Colonic mucosa (tissue), 4 donors: Measurements from ENCODE around the gene CABCOCO1. TPM values are rescaled to one million over a fixed set of nuclear protein-coding genes. Genes with fewer than 3 reads are reported as not detected.
A peak's percentile ranks its signal among the peaks of the same experiment; 100 is the strongest.

Experiments
- DNase-seq: peaks from one replicate; pipeline ENCODE4 v3.0.0-alpha.2; 2020
- H3K27ac ChIP-seq: fragments of 200-600 bp; one replicate; pipeline ENCODE4 v1.8.0; 2021
- H3K27me3 ChIP-seq: fragments of 200-600 bp; one replicate; pipeline ENCODE4 v1.8.0; 2021
- H3K36me3 ChIP-seq: fragments of 200-600 bp; one replicate; pipeline ENCODE4 v1.8.0; 2021
- H3K4me1 ChIP-seq: fragments of 200-600 bp; one replicate; pipeline ENCODE4 v1.8.0; 2021; ENCODE audit warnings: mild to moderate bottlenecking
- H3K4me3 ChIP-seq: fragments of 200-600 bp; one replicate; pipeline ENCODE4 v1.8.0; 2021
- H3K9ac ChIP-seq, 2 donors: one replicate each; pipeline ENCODE4 v1.7.0; 2013; ENCODE audit warnings: control low read depth in 2 of 2, low read depth in 2 of 2, low read length in 2 of 2
- H3K9me3 ChIP-seq: fragments of 200-600 bp; one replicate; pipeline ENCODE4 v1.8.0; 2021
- intact Hi-C: fragments of 100-400 bp; cut with DNase I; formaldehyde crosslinking; loops from one replicate; pipeline ENCODE4 v1.14.1; 2022
- total RNA-seq, 2 donors: library from RNA; stranded (reverse); fragmentation: NEBNext Ultra II Directional in 1 of 2; extraction: Animal tissue kit (Norgen Biotek cat#: 25700) in 1 of 2; gene quantifications; one replicate each; pipeline ENCODE4 v1.2.1, GENCODE V29; 2021
- TF ChIP-seq, protein P1 (sequence below): fragments of 200-600 bp; IDR thresholded peaks from one replicate; pipeline ENCODE4 v1.8.0; 2022; ENCODE audit warnings: antibody characterized with exemption, mild to moderate bottlenecking
- donor health status: healthy.
- donor health status: DM: no; HTN: no; CAD: no.
- donor health status: DM: no; HTN: no; CAD: no.

CABCOCO1 gene
- total RNA-seq, 2 donors from 2014 or later, result not detected

- Histone ChIP-seq H3K36me3 (no peaks in the 10 kb centered on the region), H3K27me3 (no peaks in the 10 kb centered on the region), H3K4me1 (no peaks in the 10 kb centered on the region), H3K4me3 (no peak overlapping the region), H3K27ac (no peak overlapping the region), H3K9ac (no peak overlapping the region), H3K9me3 (no peaks in the 10 kb centered on the region)
- DNase-seq, result no peak
- intact Hi-C loops, result no loop called here
- TF ChIP-seq, protein P1, sequence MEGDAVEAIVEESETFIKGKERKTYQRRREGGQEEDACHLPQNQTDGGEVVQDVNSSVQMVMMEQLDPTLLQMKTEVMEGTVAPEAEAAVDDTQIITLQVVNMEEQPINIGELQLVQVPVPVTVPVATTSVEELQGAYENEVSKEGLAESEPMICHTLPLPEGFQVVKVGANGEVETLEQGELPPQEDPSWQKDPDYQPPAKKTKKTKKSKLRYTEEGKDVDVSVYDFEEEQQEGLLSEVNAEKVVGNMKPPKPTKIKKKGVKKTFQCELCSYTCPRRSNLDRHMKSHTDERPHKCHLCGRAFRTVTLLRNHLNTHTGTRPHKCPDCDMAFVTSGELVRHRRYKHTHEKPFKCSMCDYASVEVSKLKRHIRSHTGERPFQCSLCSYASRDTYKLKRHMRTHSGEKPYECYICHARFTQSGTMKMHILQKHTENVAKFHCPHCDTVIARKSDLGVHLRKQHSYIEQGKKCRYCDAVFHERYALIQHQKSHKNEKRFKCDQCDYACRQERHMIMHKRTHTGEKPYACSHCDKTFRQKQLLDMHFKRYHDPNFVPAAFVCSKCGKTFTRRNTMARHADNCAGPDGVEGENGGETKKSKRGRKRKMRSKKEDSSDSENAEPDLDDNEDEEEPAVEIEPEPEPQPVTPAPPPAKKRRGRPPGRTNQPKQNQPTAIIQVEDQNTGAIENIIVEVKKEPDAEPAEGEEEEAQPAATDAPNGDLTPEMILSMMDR, result no peak
Observed at GRCh38 chr10:61627266-61627665, 35.5 kb upstream of the CABCOCO1 start.

GRCh38 chr10:61628151-61628874 lies 34.4 kb upstream of the CABCOCO1 start:
- no peak for DNase-seq
- no peaks in the 10 kb centered on the region for H3K4me1 ChIP-seq
- no peak overlapping the region for H3K4me3 ChIP-seq
- no peaks in the 10 kb centered on the region for H3K27me3 ChIP-seq
- intact Hi-C loops, result no loop called here
- H3K36me3 ChIP-seq, result no peaks in the 10 kb centered on the region
- no peak overlapping the region for H3K9ac ChIP-seq
- no peaks in the 10 kb centered on the region for H3K9me3 ChIP-seq
- peak overlapping the region; percentile 13 for H3K27ac ChIP-seq
- TF ChIP-seq, protein P1, result no peak

- intact Hi-C loops, result no loop called here
- Histone ChIP-seq H3K9me3 (no peaks in the 10 kb centered on the region), H3K36me3 (no peaks in the 10 kb centered on the region), H3K27me3 (no peaks in the 10 kb centered on the region), H3K27ac (peak overlapping the region; percentile 13), H3K9ac (no peak overlapping the region), H3K4me3 (no peak overlapping the region), H3K4me1 (no peaks in the 10 kb centered on the region)
- TF ChIP-seq, protein P1, result no peak
- DNase-seq, result no peak
Observed at GRCh38 chr10:61628875-61629513, 33.7 kb upstream of the CABCOCO1 start.

GRCh38 chr10:61629576-61629975 lies 33.2 kb upstream of the CABCOCO1 start:
- TF ChIP-seq, protein P1, result no peak
- no peak for DNase-seq
- Histone ChIP-seq H3K27ac (no peak overlapping the region), H3K4me3 (no peak overlapping the region), H3K27me3 (no peaks in the 10 kb centered on the region), H3K4me1 (no peaks in the 10 kb centered on the region), H3K36me3 (no peaks in the 10 kb centered on the region), H3K9ac (no peak overlapping the region), H3K9me3 (no peaks in the 10 kb centered on the region)
- intact Hi-C loops, result no loop called here

- DNase-seq, result no peak
- TF ChIP-seq, protein P1, result no peak
- H3K9me3 ChIP-seq, result no peaks in the 10 kb centered on the region
- H3K36me3 ChIP-seq, result no peaks in the 10 kb centered on the region
- intact Hi-C loops, result no loop called here
- no peak overlapping the region for H3K4me3 ChIP-seq
- H3K9ac ChIP-seq, result no peak overlapping the region
- no peaks in the 10 kb centered on the region for H3K4me1 ChIP-seq
- no peak overlapping the region for H3K27ac ChIP-seq
- H3K27me3 ChIP-seq, result no peaks in the 10 kb centered on the region
Observed at GRCh38 chr10:61632057-61632670, 30.6 kb upstream of the CABCOCO1 start.
